ENCODE data around the gene AFF3. TPM values are rescaled to one million over a fixed set of nuclear protein-coding genes. Genes with fewer than 3 reads are reported as not detected.

AFF3 gene
- total RNA-seq, 1 donor from 2014 or later, result 8.0 TPM

- Histone ChIP-seq H3K27me3 (ENCODE audit: low read depth) (no peaks in the 10 kb centered on the region), H3K9me3 (replicated peaks) (no peaks in the 10 kb centered on the region), H3K4me1 (no peaks in the 10 kb centered on the region), H3K4me3 (no peak overlapping the region), H3K27ac (replicated peaks) (no peak overlapping the region), H3K36me3 (no peaks in the 10 kb centered on the region)
- intact Hi-C loops (cut with micrococcal nuclease), result no loop called here
- TF ChIP-seq CTCF (IDR thresholded peaks at IDR 0.05; ENCODE audit: borderline replicate concordance), result no peak
- no peak for DNase-seq
Observed at GRCh38 chr2:99841749-99842148, 300.6 kb downstream of the AFF3 start.

- Histone ChIP-seq H3K36me3 (no peaks in the 10 kb centered on the region), H3K27ac (replicated peaks) (no peak overlapping the region), H3K4me3 (no peak overlapping the region), H3K9me3 (replicated peaks) (no peaks in the 10 kb centered on the region), H3K4me1 (no peaks in the 10 kb centered on the region), H3K27me3 (ENCODE audit: low read depth) (no peaks in the 10 kb centered on the region)
- intact Hi-C loops (cut with micrococcal nuclease), result no loop called here
- no peak for DNase-seq
- TF ChIP-seq CTCF (IDR thresholded peaks at IDR 0.05; ENCODE audit: borderline replicate concordance), result no peak
Observed at GRCh38 chr2:99840831-99841230, 301.6 kb downstream of the AFF3 start.

GRCh38 chr2:99836690-99837605 lies 305.4 kb downstream of the AFF3 start:
- Histone ChIP-seq H3K9me3 (replicated peaks) (no peaks in the 10 kb centered on the region), H3K4me1 (no peaks in the 10 kb centered on the region), H3K27ac (replicated peaks) (no peak overlapping the region), H3K36me3 (no peaks in the 10 kb centered on the region), H3K27me3 (ENCODE audit: low read depth) (no peaks in the 10 kb centered on the region), H3K4me3 (no peak overlapping the region)
- DNase-seq, result no peak
- TF ChIP-seq CTCF (IDR thresholded peaks at IDR 0.05; ENCODE audit: borderline replicate concordance), result no peak
- intact Hi-C loops (cut with micrococcal nuclease), result no loop called here

- no peaks in the 10 kb centered on the region for H3K4me1 ChIP-seq
- DNase-seq, result no peak
- H3K4me3 ChIP-seq, result no peak overlapping the region
- H3K27ac ChIP-seq (replicated peaks), result no peak overlapping the region
- H3K36me3 ChIP-seq, result no peaks in the 10 kb centered on the region
- no peaks in the 10 kb centered on the region for H3K9me3 ChIP-seq (replicated peaks)
- intact Hi-C loops (cut with micrococcal nuclease), result no loop called here
- H3K27me3 ChIP-seq (ENCODE audit: low read depth), result no peaks in the 10 kb centered on the region
- no peak for TF ChIP-seq CTCF (IDR thresholded peaks at IDR 0.05; ENCODE audit: borderline replicate concordance)
Observed at GRCh38 chr2:99834426-99834825, 308.0 kb downstream of the AFF3 start.

- H3K27ac ChIP-seq (replicated peaks), result no peak overlapping the region
- intact Hi-C loops (cut with micrococcal nuclease), result no loop called here
- no peaks in the 10 kb centered on the region for H3K36me3 ChIP-seq
- H3K9me3 ChIP-seq (replicated peaks), result no peaks in the 10 kb centered on the region
- DNase-seq, result no peak
- no peak for TF ChIP-seq CTCF (IDR thresholded peaks at IDR 0.05; ENCODE audit: borderline replicate concordance)
- H3K27me3 ChIP-seq (ENCODE audit: low read depth), result no peaks in the 10 kb centered on the region
- no peaks in the 10 kb centered on the region for H3K4me1 ChIP-seq
- no peak overlapping the region for H3K4me3 ChIP-seq
Observed at GRCh38 chr2:99833586-99834201, 308.7 kb downstream of the AFF3 start.

All from left ventricle myocardium inferior (tissue), 1 donor.